TTC549 (cell line): ENCODE results near the gene SLC4A2.

Experiments
- FAIRE-seq: peaks from 2 replicates; lab custom pipeline; 2012; peaks lifted over from hg19 to GRCh38; lab: Jason Lieb, UNC

SLC4A2 gene

DNA sequence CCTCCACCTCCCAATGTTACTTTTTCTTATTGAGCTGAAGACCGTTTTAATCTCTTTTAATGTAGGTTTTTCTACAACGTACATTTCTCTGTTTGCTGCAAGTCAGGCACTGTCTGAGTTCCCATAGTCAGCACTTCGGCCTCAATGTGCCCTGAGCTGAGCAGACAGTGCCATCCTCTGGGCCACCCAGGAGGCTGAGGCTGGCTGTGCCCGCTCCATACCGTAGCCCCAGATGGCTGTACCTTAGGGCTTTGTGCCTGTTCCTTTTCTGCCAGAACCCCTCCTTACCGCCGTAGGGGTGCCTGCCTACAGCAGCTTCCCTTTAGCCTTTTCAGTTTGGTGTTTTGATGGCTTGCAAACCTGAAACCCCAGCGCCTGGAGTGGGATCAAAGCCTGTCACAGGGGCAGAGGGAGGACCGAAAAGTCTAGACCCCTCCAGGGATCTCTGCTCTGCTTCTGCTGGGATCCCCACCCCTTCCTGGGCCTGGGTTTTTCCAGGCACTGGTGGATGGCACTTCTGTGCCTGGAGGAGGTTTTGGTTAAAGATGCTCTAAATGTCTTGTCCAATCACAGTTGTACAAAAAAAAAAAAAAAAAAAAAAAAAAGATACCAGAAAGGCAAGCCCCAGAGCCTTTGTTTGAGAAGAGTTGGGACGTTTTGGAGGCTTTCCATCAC, 35.9 kb downstream of the SLC4A2 start:
- FAIRE-seq: no peak

- FAIRE-seq: no peak
Measured at GRCh38 chr7:151095828-151096475, 36.6 kb downstream of the SLC4A2 start.

- no peak for FAIRE-seq
Measured at GRCh38 chr7:151099486-151100211, 40.3 kb downstream of the SLC4A2 start.

DNA sequence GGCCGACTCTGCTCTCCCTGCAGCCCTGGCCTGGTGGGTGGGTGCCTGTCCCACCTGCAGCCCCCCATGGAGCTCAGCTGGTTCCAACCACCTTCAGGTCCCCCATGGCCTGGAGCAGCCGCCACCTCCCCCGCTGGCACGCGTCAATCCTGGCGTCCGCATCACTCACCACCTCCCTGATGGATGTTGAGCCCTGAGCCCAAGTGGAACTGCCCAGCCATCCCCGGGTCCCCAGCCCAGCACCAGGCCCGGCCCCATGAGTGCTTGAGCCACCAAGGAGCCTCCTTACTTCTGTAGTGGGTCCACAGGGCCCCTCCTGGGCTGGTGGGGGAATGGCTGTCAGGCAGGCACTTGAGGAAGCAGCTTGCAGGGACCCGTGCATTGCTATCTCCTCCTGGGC, 41.5 kb downstream of the SLC4A2 start:
- FAIRE-seq: no peak

- FAIRE-seq: no peak
Measured at GRCh38 chr7:151101621-151102396, 42.4 kb downstream of the SLC4A2 start.

DNA sequence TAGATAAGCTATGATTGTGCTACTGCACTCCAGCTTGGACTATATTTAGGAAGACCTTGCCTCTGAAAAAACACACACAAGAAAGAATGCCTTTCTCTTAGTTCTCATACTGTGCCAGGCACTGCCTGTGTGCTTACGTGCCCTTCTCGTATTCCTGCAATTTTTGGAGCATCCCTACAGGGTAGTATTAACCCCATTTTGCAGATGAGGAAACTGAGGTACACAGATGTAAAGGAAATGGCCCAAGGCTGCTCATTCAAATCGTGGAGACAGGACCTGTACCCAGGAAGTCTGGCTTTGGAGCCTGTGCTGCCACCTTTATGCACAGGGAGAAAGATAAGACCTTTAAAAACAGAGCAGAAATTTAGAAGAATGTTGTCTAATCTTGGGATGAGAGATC, 43.6 kb downstream of the SLC4A2 start:
- no peak for FAIRE-seq

- FAIRE-seq: no peak
Measured at GRCh38 chr7:151103973-151104372, 44.6 kb downstream of the SLC4A2 start.

GRCh38 chr7:151104411-151105235, 45.2 kb downstream of the SLC4A2 start:
- no peak for FAIRE-seq

DNA sequence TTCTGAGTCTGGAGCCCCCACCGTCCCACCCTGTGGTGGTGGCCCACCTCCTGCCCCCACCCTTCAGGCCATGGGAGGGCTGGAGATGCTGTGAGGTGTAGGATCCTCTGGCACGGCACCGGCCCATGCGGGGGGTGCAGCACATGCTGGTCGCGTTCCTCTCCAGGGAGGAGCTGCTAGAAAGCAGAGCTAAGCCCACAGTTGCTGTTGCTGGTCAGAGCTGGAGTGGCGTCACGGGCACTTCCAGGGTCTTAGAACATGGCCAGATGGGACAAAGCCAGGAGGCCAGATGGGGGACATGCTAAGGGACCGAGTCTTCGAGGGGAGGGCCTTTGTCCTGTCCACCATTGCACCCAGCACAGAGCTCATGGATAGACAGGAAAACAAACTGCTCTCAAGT, 48.5 kb downstream of the SLC4A2 start:
- no peak for FAIRE-seq

DNA sequence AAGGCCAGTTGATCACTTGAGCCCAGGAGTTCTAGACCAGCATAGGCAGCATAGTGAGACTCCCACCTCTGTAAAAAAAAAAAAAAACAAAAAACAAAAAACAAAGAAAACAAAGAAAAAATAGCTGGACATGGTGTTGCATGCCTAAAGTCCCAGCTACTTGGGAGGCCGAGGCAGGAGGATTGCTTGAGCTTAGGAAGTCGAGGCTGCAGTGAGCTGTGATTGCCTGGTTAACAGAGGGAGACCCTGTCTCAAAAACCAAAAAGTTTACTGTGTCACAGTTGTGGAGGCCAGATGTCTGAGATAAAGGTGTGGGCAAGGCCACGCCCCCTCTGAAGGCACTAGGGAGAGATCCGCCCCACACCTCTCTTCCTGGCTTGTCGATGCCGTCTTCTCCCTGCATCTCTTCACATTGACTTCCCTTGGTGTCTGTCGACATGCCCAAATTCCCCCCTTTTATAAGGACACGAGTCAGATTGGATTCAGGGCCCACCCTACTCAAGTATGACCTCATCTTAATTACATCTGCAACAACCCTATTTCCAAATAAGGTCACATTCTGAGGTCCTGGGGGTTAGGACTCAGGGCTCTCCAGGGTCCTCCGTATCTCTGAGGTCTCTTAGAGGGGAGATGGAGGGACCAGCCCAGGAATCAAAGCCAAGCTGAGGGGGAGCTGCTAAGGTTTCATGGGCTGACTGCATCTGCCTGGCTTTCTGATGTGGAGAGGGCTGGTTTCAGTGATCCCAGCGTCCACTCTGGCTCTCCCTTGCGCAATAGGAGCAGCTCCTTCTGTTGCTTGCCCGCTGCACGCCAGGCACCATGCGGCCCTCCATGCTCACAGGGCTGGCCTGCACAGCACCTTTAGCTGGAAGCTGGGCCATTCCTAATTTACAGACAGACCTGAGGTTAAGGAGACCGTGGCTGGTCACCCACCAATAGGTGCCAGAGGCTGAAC, 50.0 kb downstream of the SLC4A2 start:
- FAIRE-seq: no peak

GRCh38 chr7:151110236-151110940, 51.0 kb downstream of the SLC4A2 start:
- no peak for FAIRE-seq

DNA sequence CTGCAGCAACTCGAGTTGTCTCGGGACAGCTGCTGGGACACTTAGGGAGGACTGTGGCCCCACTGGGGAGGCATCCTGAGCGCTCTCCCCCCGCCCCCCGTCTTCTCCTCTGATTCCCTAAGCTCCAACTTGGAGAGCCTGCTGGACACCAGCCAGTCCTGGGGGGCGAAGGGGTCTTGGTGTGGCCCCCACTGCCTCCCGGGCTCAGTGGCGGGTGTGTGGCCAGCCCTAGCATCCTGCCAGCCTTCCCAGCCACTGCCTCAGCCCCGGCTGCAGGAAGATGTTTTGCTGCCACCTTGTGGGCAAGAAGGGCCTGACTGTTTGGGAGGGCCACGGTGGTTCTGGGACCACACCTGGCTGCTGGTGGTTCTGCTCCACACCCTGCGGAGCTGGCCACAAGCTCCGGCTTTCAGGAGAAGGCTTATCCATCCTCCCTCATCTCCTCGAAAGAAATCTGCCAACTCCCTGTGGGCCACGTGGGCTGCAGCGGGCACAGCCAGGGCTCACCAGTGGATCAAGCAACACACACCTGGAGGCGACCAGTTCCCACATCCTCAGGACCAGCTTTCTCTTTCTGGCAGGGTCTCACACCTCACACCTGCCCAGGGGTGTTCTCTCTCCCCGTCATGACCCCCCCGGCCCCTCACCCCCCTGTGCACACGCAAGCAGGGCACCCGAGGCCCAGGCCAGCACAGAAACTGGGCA, 51.7 kb downstream of the SLC4A2 start:
- no peak for FAIRE-seq

- no peak for FAIRE-seq
Measured at GRCh38 chr7:151113344-151114150, 54.2 kb downstream of the SLC4A2 start.

- no peak for FAIRE-seq
Measured at GRCh38 chr7:151114151-151115090, 55.0 kb downstream of the SLC4A2 start.

GRCh38 chr7:151115121-151115835, 55.9 kb downstream of the SLC4A2 start:
- FAIRE-seq: no peak

GRCh38 chr7:151115836-151116418, 56.5 kb downstream of the SLC4A2 start:
- FAIRE-seq: no peak
